Superior temporal gyrus (tissue), 1 donor: ENCODE data around the gene IQSEC3.
"Not testable (repeated sequence)": the region's sequence is repeated elsewhere in the genome, so short reads cannot be mapped to it uniquely, and the experiment has no call there.

Experiments used
- DNase-seq: peaks from one replicate; pipeline ENCODE4 v3.0.0-alpha.2; 2016; ENCODE audit errors: extremely low spot score

The IQSEC3 gene

GRCh38 chr12:177980-178828, 111.6 kb downstream of the IQSEC3 start:
- DNase-seq = no peak

DNA sequence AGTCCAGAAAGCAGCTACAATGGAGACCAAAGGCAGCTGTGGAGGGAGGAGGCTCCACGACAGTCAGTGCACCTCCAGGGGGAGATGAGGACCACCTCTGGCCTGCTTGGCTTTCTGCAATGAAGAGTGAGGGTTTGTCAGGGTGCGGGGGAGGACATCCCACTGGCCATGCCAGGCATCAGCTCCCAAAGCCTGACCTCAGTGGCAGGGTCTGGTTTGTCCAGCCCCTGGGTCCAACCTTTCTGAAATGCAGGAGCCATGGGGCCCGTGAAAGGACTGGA, 112.2 kb downstream of the IQSEC3 start:
- no peak for DNase-seq

DNA sequence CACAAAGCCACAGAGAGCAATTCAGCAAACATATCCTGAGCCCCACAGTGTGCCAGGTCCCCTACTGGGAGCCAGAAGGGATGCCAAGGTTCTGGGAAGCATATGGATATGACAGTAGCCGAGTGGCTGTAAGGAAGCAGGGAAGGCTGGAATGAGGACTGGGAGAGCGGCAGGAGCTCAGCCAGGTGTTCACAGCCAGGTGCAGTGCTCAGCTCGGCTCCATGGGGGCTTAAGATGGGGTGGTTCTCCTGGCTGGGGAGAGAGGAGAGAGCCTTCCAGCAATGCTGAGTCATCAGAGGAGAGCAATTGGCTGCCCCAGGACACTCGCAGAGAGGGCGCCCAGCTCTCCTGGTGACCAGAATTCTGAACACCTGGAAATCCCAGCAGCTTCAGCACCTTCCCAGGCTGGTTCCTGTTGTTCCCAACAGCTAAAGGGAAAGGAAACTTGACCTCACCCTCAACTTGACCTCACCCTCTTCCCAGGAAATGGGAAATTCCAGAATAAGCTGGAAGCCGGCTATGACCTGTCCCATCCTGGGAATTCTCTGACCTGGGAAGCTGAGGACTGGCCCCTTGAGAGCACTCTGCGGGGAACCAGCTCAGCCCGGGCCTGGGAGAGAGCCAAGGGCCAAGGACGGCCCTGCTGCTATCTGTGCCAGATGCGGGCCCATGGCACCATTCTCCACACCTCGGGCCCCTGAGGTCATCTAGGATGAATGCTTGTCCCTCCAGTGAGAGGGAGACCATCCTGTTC, 112.7 kb downstream of the IQSEC3 start:
- no peak for DNase-seq

DNA sequence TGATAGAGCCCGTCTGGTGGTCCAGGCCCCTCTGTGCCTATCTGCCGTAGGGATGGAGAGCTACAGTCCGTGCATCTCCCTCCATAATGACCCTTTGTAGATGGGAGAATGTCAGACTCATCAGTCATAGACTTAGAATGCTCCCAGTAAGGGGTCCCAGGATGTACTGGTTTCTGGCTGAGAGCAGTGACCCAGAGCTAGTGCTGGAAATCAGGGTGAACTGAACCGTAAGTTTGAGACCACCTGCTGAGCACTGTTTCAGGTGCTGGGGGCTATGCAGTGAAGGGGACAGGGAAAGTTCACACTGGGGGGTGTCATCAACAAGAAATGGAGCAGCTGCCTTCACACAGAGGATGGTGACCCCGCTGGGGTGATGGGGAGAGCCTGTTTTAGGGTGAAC, 113.3 kb downstream of the IQSEC3 start:
- DNase-seq = no peak

DNA sequence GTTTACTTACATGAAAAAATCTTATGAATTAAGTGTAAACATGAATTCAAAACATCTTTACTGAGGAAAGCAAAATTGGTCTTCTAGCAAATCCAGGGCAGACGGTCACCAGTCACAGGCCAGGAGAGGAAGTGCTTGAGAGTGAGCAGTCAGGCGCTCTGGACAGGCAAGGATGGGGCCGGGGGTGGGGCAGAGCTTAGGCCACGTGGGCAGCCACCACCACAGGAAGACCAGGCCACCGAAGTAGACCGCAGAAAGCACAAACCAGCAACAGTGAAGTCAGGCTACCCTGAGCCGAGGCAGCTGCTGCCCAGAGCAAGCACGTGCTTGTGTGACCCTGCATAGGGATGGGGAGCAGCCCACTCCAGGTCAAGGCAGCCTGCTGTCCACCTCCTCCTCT, 113.9 kb downstream of the IQSEC3 start:
- no peak for DNase-seq

DNA sequence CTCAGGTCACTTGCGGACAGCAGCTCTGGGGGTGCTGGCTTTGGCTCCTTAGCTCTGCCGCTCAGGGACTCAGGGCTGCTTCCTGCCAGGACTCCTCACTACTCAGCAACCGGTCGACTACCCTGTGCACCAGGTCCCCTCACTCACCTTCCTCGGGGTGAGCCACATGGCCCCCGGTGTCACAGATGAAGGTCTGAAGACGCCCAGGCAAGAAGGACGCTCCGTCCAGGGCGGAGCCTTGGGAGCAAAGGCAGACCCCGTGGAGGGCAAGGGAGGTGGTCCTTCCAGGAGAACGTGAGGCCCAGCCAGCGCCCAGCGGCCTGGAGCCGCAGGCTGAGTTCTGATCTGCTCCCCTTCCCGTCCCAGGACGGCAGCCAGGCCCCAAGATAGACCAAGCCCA, 115.4 kb downstream of the IQSEC3 start:
- DNase-seq = no peak

- DNase-seq = no peak
Observed at GRCh38 chr12:182381-182892, 115.9 kb downstream of the IQSEC3 start.

DNA sequence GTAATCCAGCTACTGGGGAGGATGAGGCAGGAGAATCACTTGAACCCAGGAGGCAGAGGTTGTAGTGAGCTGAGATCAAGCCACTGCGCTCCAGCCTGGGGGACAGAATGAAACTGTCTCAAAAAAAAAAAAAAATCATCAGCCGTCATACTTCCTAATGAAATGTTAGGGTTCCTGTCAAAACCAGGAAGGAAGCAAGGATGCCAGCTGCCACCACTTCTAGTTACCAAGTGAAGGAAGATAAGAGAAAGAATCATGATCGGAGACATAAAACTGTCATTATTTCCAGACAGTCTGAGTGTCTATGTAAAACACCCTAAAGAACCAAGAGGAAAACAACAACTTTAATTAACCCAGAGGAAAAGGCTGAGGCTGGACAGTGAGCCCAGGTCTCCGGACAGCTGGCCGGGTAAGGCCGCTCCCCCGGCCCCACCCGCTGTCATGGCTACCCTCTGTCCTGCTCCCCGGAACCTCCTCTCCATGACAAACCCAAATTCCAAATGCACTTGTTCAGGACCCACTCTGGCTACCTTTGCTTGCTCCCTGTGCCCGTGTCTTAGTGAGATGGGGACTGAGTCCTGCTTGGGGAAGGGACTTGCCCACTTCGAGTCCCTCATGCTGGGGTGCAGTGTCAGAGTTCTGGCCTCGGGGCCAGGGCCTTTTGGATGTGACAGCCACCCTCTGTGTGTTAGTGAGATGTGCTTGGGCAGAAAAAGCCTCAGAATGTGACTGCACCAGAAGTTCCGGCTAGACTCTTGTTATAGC, 118.4 kb downstream of the IQSEC3 start:
- DNase-seq = no peak

DNA sequence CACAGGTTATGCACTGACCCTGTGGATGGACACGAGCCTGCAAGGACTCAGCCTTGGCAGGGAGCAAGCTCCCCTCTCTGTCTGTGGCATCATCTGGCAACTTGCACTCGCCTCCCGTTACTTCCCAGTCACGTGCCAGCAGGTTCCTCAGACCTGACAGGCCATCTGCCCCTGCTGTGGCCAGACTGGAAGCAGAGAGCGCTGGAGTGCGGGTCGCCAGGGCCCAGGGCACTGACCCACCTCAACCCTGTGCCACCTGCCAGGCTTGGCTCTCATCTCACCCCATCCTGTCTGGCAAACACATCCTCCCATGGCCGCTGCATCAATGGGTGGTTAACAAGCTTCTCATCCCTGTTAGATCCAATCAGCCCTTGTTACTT, 119.0 kb downstream of the IQSEC3 start:
- DNase-seq = no peak

DNA sequence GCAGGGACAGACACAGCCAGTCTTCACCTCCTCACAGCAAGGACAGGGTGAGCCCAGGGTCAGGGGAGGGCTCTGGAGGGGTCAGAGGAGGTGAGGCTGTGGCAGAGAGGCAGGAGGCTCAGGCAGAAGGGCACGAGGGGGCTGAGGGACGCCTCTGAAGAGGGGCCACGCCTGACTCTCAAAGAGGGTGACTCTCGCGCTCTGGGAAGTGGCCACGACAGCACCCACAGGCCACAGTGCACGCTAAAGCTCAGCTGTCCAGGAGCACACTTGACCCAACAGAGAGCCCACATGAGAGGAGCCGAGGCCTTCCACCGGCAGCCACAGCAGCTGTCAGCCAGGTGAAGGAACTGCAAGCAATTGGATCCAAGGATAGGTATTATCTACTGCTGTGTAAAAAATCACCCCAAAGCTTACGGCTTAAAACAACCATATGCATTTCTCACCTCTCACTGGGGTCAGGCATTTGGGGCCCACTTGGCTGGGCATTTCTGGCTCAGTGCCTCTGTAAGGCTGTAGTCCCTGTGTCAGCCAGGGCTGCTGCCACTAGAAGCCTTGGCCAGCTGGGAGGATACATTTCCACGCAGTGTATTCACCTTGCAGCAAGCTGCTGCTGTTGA, 119.5 kb downstream of the IQSEC3 start:
- no peak for DNase-seq

DNA sequence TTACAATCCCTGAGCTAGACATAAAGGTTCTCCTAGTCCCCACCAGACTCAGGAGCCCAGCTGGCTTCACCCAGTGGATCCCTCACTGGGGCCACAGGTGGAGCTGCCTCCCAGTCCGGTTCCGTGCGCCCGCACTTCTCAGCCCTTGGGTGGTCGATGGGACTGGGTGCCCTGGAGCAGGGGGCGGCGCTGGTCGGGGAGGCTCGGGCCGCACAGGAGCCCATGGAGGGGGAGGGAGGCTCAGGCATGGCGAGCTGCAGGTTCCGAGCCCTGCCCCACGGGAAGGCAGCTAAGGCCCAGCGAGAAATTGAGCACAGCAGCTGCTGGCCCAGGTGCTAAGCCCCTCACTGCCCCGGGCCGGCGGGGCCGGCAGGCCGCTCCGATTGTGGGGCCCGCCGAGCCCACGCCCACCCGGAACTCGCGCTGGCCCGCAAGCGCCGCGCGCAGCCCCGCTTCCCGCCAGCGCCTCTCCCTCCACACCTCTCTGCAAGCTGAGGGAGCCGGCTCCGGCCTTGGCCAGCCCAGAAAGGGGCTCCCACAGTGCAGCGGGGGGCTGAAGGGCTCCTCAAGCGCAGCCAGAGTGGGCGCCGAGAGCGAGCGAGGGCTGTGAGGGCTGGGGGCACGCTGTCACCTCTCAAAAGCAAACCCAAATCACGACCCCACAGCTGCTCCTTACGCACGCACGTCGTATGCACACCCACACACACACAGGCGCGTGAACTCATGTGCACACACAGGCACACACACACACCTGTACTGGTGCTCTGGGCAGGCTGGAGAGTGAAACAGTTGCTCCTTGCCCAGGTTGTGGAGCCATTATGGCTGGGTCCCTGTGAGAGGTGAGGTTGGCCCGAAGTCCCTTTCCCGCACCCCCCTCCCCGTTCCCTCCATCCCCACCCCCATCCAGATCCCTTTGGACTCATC, 121.7 kb downstream of the IQSEC3 start:
- DNase-seq = not testable (repeated sequence)

DNA sequence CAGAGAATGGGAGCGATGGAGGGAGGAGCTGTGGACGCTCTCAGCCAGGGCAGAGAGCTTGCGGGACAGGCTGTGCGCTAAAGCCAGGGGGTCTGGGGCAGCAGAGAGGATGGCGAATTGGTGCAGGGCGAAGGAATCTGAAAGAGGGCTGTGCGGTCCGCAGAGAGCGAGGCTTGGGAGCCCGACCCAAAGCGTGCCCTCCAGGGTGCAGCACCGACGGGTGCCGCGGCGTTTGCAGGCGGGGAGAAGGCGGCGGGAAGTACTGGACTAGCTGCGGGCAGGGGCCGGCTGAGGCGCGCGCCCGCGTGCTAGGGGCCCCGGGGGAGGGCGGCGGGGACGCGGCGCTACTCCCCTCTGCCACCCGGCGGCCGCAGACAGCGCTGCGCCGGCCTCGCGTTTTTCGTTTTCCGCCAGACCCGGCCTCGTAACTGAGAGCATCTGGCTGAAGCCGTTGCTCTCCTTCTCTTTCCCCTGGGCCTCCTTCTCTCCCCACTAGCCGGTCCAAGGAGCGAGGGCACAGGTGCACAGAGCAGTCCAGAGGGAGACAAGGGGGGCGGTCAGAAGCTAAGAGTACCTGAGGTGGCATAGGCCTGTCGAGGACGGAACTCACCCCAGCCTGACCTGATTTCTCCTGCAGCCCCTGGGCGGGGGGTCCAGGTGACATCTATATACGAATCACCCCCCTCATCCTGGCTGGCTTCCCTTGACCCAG, 122.5 kb downstream of the IQSEC3 start:
- peak; percentile 74 for DNase-seq

DNA sequence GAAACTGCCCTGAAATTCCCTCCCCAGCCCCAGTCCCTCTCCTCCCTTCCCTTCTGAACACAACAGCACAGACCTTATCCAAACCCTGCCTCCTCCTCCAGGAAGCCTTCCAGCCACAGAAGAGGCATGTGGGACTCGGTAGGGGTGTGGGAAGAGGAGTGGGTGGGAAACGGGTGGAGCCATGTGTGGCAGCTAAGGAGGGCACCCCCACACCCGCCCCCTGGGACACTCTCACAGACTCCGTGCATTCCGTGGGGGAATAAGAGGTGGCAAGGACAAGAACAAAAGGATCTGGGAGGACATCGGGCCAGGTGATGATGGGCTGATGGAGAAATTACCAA, 123.0 kb downstream of the IQSEC3 start:
- no peak for DNase-seq

- DNase-seq = no peak
Observed at GRCh38 chr12:190881-191280, 124.3 kb downstream of the IQSEC3 start.

DNA sequence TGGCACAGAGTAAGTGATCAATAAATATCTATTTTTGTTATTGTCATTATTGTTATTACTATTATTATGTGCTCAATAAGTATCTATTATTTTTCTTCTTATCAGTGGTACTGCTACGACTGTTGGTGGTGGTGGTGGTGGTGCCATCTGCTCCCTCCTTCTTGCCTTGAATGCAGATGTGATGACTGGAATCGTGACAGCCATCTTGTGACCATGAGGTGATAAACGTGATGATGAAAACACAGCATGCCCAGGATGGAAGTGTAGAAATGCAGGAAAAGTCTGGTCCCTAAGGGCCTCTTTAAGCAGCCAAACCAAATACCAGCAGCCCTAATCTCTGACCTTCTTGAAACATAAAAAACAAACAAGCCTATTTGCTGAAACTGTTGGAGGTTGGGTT, 125.0 kb downstream of the IQSEC3 start:
- DNase-seq = no peak

DNA sequence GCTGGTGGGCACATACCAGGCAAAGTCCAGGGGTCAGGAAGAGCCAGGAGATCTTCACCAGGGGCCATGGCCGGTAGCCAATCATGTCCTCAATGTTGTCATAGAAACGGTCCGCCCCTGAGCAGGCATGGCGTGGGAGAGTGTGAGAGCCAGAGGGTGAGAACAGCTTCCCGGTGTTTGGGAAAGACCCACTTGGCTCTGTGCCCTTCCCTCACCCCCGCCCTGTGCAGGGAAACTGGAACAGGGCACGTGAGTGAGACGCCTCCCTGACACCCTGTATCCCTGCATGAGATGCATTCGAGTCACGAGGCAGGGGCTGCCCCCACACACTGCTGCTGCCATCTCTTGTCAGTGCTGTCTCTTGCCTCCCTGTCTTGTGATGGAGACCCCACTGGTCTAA, 126.7 kb downstream of the IQSEC3 start:
- no peak for DNase-seq

DNA sequence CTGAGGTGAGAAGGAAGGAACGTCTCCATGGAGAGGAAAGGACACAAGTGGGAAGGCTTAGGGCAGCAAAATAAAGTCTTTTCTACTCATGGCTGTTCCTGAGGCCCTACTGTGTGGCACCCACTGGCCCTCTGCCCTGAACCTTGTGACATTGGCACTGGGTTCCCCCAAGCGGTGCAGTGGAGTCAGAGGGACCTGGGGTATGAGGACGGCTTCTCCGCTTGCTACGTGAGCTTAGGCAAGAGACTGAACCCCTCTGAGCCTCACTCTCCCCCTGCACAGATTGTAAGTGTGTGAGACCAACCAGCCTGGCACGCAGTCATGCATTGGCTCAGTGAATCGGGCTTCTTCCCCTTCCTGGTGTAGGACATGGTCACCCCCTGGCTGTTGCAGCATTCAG, 127.7 kb downstream of the IQSEC3 start:
- no peak for DNase-seq

GRCh38 chr12:195156-195555, 128.6 kb downstream of the IQSEC3 start:
- no peak for DNase-seq

GRCh38 chr12:195951-196350, 129.4 kb downstream of the IQSEC3 start:
- no peak for DNase-seq

DNA sequence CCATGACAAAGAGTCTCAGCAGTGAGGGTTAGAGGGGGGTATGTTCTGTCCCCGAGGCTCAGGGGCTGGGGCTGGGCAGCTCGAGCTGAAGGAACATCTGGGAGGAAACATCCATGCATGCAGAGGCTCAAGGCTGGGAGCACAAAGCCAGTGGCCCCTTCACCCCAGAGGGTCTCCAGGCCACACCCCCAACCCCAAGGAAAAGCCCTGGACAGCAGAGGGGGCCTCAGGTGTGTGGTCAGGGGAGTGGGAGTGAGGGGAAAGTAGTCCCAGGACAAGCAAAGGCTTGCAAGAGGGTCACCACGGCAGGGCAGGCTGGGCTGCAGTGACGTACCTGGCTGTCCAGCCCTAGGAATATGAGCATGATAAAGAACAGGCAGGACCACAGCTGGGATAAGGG, 129.9 kb downstream of the IQSEC3 start:
- no peak for DNase-seq
